GM12892 (cell line): ENCODE measurements around the gene MYO10.

ENCODE experiments used
- POLR2A ChIP-seq: IDR thresholded peaks from 2 replicates; pipeline ENCODE4 v1.6.1; 2011; ENCODE audit warnings: low read depth, low read length, control low read depth
- POLR2AphosphoS5 ChIP-seq: IDR thresholded peaks from 2 replicates; pipeline ENCODE4 v1.6.1; 2011; ENCODE audit warnings: low read depth, low read length, control low read depth
- TAF1 ChIP-seq: IDR thresholded peaks from 2 replicates; pipeline ENCODE4 v1.6.1; 2011; ENCODE audit warnings: low read depth, mild to moderate bottlenecking, control low read depth, low read length, borderline replicate concordance

DNA sequence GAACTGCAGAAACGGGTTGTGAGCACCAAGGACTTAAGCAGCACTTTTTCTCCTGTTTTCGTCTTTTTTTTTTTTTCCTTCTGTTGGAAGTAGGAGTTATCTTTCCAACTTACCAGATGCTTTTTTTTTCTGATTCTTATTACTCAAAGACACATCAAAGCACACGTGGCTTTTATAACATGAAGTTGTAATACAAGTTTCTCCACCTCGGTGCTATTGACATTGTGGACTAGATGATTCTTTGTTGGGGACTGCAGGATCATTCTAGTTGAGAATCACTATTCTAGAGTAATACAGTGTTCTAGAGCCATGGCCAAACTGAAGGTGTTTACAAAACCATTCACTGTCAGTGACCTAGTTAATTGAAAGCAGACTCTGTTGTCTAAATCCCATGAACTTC lies 51.5 kb downstream of the MYO10 start:
- TF ChIP-seq POLR2AphosphoS5 (no peak), POLR2A (no peak), TAF1 (no peak)
